Fibroblast of lung (primary cell): ENCODE results near the gene ERGIC1.

Source experiments
- EZH2 ChIP-seq: IDR thresholded peaks from 2 replicates; pipeline ENCODE4 v1.5.1; 2012; ENCODE audit warnings: low read length, control low read depth, mild to moderate bottlenecking; ENCODE audit errors: missing control alignments
- TF ChIP-seq, protein P1 (sequence below), 2 donors: IDR thresholded peaks in 1 of 2; conservative IDR thresholded peaks in 1 of 2; 1 replicate in 1 of 2; 2 replicates in 1 of 2; pipeline ENCODE4 v1.5.1; 2011 to 2012; ENCODE audit warnings: low read length in 2 of 2, control low read depth in 1 of 2, inconsistent platforms in 1 of 2, low read depth in 1 of 2, mild to moderate bottlenecking in 1 of 2

DNA sequence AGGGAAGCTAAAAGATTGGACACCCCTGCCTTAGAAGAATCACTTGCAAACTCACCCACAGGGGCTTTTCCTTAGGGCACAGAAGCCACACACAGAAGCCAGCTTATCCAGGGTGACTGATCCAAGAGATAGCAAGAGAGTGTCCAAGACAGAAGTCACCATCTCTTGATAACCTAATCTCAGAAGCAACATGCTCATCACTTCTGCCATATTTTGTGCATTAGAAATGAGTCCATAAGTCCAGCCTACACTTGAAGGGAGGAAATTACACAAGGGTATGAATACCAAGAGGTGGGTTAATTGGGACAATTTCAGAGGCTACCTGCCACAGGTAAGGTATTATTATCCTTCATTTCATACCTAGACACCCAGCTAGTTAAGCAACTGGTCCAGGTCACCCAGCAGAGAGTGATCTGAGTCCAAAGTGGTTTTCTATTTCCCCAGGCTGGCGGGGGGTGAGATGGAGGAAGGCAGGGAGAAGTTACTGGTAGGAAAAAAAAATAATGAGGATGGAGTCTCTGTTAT, 3.7 kb upstream of the ERGIC1 start:
- TF ChIP-seq, protein P1, sequence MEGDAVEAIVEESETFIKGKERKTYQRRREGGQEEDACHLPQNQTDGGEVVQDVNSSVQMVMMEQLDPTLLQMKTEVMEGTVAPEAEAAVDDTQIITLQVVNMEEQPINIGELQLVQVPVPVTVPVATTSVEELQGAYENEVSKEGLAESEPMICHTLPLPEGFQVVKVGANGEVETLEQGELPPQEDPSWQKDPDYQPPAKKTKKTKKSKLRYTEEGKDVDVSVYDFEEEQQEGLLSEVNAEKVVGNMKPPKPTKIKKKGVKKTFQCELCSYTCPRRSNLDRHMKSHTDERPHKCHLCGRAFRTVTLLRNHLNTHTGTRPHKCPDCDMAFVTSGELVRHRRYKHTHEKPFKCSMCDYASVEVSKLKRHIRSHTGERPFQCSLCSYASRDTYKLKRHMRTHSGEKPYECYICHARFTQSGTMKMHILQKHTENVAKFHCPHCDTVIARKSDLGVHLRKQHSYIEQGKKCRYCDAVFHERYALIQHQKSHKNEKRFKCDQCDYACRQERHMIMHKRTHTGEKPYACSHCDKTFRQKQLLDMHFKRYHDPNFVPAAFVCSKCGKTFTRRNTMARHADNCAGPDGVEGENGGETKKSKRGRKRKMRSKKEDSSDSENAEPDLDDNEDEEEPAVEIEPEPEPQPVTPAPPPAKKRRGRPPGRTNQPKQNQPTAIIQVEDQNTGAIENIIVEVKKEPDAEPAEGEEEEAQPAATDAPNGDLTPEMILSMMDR (conservative IDR thresholded peaks at IDR 0.05 in 1 of 2, IDR thresholded peaks at IDR 0.05 in 1 of 2; ENCODE audit: low read depth in 1 of 2, low read length in 2 of 2) = no peak
- TF ChIP-seq EZH2 = no peak
